ENCODE results near the gene SEC31B.

The SEC31B gene

DNA sequence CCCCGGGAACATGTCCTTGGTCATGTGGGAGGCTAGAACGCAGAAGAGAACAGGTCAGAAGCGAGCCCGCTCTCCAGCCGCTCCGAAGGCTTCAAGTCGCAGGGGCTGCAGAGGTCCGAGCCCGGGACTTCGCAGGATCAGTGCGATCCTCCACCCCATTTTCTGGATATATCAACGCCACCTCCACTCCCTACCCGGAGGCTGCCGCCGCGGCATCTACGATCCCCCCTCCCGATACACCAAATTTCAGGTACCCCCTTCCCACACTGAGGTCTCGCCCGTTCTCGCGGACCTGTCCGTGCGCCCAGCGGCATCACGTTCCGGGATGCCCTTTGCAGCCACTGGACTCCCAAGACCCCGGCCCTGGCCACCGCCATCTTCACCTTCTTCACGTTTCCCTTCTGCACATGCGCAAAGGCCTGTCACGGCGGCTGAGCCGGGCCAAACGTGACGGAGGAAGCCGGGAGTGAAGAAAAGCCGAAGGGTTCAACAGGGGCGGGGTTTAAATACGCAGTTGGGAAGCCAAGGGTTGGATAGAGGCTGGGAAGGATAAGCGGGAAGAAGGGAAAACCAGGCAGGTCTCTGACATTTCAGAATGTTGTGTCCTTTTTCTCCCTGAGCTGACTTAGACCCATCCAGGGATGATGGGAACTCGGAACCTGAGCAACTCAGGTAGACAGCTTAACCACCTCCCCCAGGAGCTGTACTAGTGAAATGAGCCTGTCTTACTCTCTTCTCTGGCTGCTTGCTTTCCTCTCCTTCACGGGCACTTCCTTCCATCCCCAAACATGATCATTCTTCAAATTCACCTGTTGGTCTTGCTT lies 10.0 kb upstream of the SEC31B start, which contains the start of gene NDUFB8:
Gene NDUFB8 (minus strand): TSS at position 397 of the 824 bp plus-strand sequence. CDS start 20 bp downstream, at position 377.
- DNase-seq (ENCODE audit: low read depth): peak; percentile 71

DNA sequence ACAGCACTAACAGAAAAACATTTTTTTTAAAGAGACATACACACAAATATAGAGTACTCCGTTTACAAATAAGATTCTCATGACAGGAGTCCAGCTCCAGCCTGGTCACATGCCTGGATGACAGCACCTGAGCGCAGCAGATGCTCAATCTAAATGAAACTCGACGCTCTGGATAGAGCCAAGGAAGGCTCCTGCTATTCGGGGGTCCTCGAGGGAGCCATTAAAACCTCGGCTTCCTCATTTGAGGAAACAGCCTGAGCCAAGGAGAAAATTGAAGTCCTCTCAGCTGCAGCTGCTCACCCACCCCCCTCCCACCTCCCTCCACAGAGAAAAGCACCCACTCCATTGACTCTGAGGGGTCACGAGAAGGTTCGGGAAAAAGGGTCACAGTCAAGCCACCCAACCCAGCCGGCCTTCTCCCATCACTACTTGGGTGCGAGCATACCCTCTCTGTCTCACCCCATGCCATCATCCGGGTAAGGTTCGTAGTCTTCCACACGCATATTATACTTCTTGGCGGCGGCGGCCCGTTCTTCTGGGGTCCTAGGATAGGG lies 9.3 kb upstream of the SEC31B start:
- no peak for DNase-seq (ENCODE audit: low read depth)

DNA sequence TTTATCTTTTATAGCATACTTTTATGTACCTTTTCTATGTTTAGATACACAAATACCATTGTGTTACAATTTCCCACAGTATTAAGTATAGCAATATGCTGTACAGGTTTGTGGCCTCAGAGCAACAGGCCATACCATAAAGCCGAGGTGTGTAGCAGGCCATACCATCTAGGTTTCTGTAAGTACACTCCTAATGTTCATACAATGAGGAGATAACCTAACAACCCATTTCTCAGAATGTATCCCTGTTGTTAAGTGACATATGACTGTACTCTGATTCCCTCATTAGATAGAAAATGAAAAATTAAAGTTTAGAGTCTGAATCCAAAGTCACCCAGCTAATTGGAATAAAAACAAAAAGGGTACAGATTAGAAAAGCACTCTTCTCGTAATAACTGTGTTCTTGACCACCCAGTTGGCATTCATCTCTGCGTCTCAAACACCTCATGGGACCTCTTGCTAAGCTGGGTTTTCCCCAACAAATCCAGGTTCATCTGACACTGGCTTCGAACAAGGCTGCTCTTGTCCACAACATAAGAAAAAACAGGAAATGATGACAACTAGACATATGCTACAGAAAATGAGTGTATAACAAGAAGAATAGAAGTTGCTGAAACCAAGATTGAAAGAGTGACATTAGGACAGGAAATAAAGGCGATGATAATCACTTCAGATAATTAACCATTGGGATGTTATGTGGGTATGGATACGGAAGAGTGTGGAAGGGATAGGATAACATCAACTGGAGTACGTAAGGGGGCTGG lies 8.6 kb upstream of the SEC31B start:
- DNase-seq (ENCODE audit: low read depth): no peak

DNA sequence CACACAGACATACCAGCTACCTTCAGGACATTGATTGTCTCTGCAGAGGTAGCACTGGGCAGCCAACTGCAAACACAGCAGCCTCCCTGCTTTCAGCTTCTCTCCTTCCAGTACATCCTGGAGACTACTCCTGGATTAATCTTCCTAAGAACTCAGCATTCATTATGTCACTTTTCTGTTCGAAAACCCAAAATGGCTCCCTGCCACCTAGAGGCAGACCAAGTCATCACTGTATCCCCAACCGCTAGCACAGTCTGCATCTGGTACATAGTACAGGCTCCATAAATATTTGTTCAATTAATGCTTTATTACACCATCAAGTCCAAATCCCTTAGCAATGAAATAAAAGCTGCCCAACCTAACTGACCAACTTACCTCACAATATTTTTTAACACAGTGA lies 5.0 kb upstream of the SEC31B start:
- DNase-seq (ENCODE audit: low read depth): no peak

DNA sequence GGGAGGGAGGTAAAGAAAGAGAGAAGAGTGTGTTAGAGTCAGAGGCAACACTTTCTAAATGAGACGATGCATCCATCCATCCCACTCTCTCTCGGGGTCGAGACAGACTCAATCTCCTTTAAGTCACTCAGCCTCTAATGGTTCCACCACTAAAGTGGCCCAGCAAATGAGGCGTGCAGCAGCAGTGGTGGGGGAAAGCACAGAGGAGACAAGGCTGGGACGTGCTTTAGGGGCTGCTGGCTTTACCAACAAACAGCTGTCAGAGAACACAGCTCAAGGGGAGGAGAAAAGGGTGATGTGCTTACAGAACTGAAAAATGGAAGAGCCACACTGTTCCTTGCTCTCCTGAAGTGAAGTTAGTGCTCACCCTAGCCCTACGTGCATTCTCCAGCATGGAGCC lies 4.5 kb upstream of the SEC31B start:
- no peak for DNase-seq (ENCODE audit: low read depth)

DNA sequence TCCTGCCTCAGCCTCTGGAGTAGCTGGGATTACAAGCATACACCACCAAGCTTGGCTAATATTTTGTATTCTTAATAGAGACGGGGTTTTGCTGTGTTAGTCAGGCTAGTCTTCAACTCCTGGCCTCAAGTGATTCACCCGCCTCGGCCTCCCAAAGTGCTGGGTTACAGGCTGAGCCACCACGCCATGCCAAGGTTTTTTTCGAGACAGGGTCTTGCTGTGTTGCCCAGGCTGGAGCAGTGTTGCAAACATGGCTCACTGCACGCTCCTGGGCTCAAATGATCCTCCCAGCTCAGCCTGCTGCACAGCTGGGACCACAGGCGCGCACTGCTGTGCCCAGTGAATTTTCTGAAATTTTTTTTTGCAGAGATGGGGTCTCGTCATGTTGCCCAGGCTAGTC lies 3.3 kb upstream of the SEC31B start:
- no peak for DNase-seq (ENCODE audit: low read depth)

GRCh38 chr10:100522107-100522801 lies 2.6 kb upstream of the SEC31B start:
- DNase-seq (ENCODE audit: low read depth): no peak

- no peak for DNase-seq (ENCODE audit: low read depth)
Observed at GRCh38 chr10:100520811-100521210, 1.1 kb upstream of the SEC31B start.

DNA sequence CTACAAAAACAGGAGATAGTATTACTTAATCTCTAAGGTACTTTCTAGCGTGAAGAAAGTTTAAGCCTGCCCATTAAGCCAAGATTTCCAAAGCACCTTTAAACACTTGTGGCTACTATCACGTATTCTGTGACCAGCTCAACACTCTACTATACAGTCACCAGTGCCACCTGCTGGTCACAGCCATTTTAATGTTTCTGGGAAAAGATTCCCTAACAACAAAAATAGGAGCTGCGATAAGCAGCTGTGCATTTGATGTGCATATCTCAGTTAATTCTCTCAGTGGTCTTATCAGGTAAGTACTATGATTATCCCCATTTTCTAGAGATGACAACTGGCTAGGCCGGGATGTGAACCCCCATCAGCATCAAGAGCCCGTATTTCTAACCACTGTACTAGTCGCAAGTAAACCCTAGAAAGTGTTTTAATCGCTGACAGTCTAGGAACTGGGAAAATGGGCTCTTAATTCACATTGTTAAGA lies 860 bp downstream of the SEC31B start:
- DNase-seq (ENCODE audit: low read depth): peak; percentile 38

DNA sequence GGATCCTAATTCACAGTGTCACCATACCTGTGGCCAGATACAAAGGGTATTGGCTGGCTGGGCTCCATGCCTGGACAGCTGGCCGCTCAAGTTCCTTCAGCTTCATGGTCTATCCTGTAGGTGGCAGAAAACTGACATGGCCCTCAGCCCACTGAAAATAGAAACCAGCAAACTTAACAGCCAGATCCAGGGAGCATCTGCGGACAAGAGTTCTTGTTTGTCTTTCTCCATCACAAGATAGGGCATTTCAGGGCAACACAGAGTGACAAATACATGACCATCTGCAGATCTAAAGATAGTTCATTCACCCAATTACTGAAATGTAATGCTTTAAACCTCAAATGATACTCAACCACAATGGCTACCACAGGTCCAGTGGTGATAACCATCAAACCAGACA lies 2.8 kb downstream of the SEC31B start:
- no peak for DNase-seq (ENCODE audit: low read depth)

- DNase-seq (ENCODE audit: low read depth): no peak
Observed at GRCh38 chr10:100515612-100516011, 4.0 kb downstream of the SEC31B start.

DNA sequence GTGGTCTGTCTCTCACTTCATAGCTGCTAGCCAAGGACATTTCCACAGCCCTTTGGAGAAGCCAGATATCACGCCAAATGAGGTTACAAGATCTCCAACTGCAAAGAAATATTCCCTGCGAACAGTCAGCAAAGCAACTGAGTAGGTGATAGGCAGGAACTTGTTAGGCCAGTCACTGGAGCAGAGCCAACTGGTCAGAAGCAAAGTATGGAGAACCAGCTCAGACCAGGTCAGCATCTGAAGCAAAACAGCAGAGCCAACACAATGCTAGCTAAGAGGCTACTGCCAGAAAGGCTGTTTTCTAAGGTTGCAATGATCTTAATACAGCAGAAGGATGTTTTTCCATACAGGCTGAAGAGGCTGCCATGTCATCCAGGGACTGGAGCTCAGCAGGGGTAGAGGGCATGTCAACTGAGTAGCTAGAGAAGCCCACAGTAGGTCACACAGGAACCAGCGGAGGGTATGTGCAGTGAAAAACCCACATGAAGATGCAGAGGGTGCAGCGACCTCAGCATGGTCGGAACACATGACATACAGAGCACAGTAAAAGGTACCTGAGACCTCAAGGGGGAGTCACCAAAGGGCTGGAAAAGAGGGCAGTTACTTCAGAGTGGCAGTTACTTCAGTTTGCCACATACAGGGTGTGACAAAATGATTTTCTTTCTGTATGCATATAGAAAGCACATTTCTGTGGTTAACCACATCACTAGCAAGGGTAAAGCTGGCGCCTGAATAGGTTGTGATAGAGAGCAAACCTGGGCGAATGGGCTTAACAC lies 8.9 kb downstream of the SEC31B start:
- no peak for DNase-seq (ENCODE audit: low read depth)

DNA sequence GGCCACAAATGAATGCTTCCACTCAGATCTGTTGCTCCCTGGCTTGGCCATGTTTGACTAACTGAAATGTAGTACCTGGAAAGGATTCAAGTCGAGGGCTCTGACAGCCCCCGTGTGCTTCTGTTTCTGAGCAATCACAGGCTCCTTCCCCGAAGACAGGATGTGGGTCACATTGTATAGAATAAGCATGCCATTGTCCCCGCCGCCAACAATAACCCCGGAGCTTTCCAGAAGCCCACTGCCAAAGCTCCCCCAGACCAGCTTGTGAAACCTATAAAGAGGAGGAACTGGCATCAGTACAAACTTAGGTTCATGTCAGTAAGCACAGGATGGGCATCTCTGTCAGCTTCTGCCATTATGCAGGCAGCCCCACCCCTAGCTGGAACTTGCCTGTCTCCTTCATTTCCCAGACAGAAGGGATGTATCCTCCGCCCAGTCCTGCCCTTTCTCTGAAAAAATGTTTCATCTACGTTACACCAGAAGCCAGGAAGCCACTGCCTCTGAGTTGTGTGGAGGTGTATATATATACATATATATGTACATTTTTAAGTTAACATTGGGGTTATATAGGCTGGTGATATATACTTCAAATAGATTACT lies 10.3 kb downstream of the SEC31B start:
- DNase-seq (ENCODE audit: low read depth): no peak

DNA sequence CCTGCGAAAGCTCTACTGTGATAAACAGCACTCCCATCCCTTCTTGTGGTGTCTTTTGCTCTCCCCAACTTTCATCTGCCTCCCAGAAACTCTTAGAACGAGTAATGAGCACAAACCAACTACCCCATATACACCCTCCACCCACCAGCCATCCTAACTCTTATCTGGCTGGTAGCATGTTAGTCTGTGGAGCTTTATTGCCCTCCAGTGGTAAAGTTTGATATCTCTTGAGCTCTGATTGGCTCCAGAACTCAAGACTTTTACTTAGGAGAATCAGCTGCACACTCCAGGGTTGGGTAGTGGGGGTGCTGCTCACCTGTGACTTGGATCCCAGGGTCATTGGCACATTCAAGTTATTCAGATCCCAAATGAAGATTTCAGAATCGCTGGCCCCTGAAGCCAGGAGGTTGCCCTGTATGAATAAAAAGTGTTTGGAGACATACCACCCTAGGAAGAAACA lies 10.9 kb downstream of the SEC31B start:
- DNase-seq (ENCODE audit: low read depth): peak; percentile 30

DNA sequence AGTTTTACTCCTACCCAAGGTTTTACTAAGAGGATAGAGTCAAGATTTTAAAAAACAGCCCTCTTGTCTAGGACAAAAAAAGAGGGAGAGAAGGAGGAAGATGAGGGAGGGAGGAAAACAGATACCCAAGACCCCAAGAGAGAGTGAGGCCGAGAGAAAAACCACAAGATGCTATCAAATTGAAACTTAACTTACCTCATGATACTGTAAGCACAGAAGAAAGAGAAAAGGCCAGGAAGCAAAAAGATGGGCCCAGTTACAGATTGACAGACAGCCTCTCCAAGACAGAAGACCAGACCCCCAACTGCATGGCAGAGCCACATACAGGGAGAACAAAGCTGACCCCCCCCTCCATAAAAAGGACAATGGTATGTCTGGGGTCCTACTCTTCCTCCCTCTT lies 11.4 kb downstream of the SEC31B start:
- no peak for DNase-seq (ENCODE audit: low read depth)

GRCh38 chr10:100507357-100507732 lies 12.3 kb downstream of the SEC31B start:
- DNase-seq (ENCODE audit: low read depth): no peak

GRCh38 chr10:100506596-100507356 lies 12.9 kb downstream of the SEC31B start:
- DNase-seq (ENCODE audit: low read depth): no peak

- no peak for DNase-seq (ENCODE audit: low read depth)
Observed at GRCh38 chr10:100505164-100505563, 14.5 kb downstream of the SEC31B start.

DNA sequence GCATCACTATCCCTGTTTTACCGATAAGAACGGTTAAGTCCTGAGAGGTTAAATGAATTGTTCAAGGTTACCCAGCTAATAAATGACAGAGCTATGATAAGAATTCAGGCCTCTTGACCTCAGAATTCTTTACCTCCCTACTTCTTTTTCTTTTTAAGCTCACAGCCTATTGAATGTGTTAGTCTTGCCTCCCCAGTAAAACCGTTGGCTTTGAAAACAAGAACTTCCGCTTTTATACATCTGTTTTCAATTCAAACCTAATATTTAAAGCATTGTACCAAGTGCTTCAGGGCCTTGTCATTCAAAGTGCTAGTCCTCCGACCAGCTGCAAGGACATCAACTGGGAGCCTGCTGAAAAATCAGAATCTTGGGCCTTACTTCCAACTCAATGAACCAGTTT lies 15.6 kb downstream of the SEC31B start:
- peak; percentile 46 for DNase-seq (ENCODE audit: low read depth)

DNA sequence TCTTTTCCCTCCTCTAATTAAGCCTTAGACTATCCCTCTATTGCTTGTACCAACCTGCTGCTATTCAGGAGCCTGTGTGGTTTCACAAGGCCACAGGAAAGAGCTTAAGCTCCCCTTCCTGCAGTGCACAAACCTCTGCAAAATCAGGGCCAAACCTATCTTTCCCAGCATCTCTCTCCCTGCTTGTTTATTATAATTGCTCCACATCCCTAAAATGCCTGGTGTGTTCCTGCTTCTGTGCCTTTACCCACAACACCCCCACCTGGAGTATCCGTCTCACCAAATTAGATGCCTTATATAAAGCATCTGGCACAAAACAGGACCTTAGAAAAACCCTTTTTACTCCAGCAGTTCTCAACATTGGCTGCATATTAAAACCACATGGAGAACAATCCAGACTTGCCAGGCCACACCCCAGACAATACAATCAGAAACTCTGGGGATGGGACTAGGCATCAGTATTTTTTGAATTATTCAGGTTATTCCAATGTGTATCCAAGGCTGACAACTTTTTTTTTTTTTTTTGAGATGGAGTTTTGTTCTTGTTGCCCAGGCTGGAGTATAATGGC lies 16.7 kb downstream of the SEC31B start:
- DNase-seq (ENCODE audit: low read depth): no peak
